Measurements from ENCODE around the gene SPEN. TPM values are rescaled to one million over a fixed set of nuclear protein-coding genes. Genes with fewer than 3 reads are reported as not detected.
"Not testable (repeated sequence)": the region's sequence is repeated elsewhere in the genome, so short reads cannot be mapped to it uniquely, and the experiment has no call there.

Gene SPEN
- total RNA-seq, 1 donor from 2014 or later = 28.7 TPM

- no peak for ATAC-seq
- DNase-seq (ENCODE audit: low spot score) = peak; percentile 58
Measured at GRCh38 chr1:15833069-15833679, 14.3 kb upstream of the SPEN start.

- ATAC-seq (no peak), DNase-seq (ENCODE audit: low spot score) (no peak)
Measured at GRCh38 chr1:15833842-15834405, 13.6 kb upstream of the SPEN start.

DNA sequence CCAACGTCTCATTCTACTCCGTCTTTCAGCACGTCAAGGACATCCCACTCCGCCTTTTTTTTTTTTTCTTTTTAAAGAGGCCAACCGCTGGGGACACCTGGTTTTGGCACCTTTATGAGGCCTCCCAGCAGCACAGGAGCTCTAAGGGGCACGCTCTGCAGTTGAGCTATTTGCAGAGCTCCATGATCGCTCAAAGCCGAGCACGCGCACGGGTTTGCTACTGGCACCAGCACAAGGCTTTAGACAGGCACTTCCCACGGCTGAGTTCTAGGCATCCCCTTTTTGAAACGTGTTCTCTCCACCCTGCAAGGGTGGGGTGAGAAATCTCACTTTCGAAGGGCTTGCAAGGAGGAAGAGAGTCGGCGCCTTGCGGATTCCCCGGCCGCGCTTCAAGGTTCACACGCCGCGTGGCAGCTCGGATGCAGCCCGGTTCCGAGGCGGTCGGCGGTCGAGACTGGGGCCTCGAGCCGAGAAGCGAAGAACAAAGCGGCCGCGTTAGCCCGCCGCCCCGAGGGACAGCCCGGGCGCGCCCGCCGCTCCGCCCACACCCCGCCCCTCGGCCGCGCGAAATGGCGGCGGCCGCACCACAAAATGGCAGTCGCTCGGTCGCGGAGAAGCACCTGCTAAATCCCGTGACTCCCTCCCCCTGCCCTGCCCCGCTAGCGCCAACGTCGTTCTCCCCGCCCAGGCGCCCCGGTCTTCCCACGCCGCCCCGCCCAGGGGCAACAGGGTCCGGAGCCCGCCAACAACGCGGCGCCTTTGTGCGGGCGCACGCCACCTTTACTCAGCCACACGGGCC is 12.9 kb upstream of the SPEN start:
- ATAC-seq (peak; percentile 67), DNase-seq (ENCODE audit: low spot score) (peak; percentile 95)

GRCh38 chr1:15835205-15835740 is 12.2 kb upstream of the SPEN start:
- DNase-seq (ENCODE audit: low spot score) (no peak), ATAC-seq (peak; percentile 5)

DNA sequence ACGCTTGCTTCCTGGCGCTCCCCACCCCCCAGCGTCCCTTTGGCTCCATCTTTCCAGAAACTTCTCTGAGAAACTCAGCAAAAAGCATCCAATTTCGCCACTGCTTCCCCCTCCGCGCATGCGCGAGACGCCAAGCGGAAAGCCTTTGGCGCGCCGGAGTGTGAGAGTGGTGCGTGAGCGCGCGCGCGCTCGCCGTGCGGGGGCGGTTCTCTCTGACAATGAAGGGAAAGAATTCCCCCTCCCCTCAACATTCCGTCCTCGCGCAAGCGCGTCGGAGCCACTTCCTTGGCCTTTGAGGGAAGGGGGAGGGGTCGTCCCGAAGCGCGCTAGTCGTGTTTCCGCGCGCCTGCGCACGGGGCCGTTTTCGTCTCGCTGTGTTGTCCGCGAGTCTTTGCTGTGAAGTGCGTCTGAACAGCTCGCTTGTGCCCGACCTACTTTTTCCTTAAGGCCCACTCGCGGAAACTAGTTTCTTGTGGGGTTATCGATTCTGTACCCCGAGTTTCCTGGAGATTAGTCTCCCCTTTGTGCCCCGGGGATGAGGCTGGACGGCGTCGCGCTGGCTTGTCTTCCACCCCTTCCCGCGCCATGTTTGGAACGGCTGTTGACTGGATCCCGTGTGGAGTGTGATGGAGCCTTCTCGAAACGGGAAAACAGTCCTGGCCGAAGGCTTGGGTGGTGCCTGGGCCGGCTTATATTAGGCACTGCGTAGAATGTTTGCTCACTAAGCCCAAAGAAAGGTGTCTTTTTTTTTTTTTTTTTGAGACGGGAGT is 11.6 kb upstream of the SPEN start:
- ATAC-seq = peak; percentile 69

GRCh38 chr1:15836511-15836771 is 11.1 kb upstream of the SPEN start:
- not testable (repeated sequence) for DNase-seq (ENCODE audit: low spot score)

More for the DNA sequence above, 11.6 kb upstream of the SPEN start:
- peak; percentile 100 for DNase-seq (ENCODE audit: low spot score)

DNA sequence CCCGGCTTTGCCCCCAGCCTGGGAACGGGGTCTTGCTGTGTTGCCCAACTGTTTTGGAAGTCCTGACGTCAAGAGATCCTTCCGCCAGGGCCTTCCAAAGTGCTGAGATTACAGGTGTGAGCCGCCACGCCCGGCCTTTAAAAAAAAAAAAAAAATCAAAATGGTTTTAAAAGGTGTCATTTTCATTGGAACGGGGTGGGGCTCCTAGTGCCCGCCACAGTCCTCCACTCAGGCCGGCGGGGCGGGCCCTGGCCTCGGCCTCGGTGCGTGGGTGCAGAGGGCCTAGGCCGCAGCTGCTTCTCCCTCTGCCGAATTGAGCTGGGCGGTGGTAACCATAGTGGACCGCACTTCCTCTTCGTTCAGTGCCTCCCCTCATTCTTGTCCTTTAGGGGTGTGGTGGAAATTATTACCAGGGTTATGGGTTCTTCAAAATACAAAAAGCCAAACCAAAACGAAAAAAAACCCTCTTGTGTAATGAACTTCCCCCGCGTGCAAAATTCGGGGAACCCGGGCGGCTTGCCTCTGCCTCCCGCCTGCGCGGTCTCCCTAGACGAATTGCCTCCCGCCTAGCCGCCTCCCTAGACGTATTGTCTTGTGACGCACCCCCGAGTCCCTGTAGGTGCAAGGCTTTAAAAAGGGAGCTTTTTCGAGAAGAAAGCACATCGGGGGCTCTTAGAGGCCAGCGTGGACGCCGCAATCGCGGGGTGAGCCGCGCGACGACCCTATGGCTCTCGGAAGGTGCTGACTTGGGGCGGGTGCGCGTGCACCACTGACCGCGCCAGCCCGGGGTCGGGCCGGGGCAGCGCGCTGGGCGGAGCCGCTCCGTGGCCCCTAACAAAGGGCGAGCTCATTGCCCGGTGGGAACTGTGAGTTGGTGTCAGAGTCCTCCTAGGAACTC is 10.5 kb upstream of the SPEN start:
- peak; percentile 37 for ATAC-seq
- DNase-seq (ENCODE audit: low spot score) = peak; percentile 83

More at GRCh38 chr1:15836511-15836771, 11.1 kb upstream of the SPEN start:
- ATAC-seq = not testable (repeated sequence)

- ATAC-seq (no peak), DNase-seq (ENCODE audit: low spot score) (no peak)
Measured at GRCh38 chr1:15837931-15838330, 9.6 kb upstream of the SPEN start.

DNA sequence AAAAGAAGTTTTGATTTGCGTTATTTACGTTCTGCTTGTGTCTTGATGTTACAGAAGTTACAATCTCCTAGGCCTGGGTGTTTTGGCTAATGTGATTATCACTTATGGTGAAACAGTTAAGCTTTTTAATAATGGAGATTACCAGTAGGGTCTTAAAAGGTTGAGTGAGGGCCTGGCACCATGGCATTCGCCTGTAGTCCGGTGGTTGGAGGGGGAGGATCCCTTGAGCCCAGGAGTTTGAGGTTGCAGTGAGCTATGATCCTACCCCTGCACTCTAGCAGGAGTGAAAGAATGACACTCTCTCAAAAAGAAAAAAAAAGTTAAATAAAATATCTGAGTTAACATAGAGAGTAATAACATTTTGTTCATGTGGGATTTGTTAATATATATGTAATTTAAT is 8.8 kb upstream of the SPEN start:
- ATAC-seq = no peak
- no peak for DNase-seq (ENCODE audit: low spot score)

DNA sequence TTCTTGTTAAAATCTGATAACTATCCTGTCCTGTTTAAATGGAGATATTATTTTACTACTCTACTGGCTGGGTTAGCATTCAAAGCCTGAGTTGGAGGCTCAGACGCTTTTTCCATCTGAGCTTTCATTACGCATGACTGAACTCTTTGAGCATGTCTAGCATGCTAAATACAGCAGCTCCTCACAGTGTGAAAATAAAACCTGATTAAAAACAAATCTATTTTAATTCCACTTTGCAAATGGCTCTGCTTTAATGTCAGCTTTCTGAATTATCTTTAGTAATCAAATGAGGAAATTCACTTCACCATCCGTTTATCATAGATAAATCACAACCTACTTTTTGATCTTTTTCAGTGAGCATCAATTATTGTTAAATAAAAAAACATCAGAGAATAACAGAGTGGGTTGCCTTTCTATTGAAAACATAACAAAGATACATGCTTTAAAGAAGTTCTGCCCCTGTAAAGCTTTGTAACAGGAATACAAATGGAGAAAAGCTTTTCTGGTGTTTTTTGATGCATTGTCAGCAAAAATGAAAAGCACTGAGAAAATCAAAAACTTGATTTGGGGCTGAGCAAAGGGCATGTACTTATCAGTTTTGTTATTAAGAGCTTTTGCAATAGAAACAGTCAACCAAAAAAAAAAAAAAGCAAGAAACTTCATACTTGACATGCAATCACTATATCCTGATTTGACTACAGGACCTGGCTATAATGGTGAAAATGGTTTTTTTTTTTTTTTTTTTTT is 3.5 kb upstream of the SPEN start:
- DNase-seq (ENCODE audit: low spot score) = peak; percentile 15
- ATAC-seq = no peak

- not testable (repeated sequence) for ATAC-seq
- DNase-seq (ENCODE audit: low spot score) = peak; percentile 41
Measured at GRCh38 chr1:15846056-15846455, 1.5 kb upstream of the SPEN start.

- ATAC-seq (no peak), DNase-seq (ENCODE audit: low spot score) (no peak)
Measured at GRCh38 chr1:15847893-15848142, 311 bp downstream of the SPEN start.

GRCh38 chr1:15848143-15848928 is 829 bp downstream of the SPEN start:
- peak; percentile 63 for DNase-seq (ENCODE audit: low spot score)
- peak; percentile 1 for ATAC-seq

DNA sequence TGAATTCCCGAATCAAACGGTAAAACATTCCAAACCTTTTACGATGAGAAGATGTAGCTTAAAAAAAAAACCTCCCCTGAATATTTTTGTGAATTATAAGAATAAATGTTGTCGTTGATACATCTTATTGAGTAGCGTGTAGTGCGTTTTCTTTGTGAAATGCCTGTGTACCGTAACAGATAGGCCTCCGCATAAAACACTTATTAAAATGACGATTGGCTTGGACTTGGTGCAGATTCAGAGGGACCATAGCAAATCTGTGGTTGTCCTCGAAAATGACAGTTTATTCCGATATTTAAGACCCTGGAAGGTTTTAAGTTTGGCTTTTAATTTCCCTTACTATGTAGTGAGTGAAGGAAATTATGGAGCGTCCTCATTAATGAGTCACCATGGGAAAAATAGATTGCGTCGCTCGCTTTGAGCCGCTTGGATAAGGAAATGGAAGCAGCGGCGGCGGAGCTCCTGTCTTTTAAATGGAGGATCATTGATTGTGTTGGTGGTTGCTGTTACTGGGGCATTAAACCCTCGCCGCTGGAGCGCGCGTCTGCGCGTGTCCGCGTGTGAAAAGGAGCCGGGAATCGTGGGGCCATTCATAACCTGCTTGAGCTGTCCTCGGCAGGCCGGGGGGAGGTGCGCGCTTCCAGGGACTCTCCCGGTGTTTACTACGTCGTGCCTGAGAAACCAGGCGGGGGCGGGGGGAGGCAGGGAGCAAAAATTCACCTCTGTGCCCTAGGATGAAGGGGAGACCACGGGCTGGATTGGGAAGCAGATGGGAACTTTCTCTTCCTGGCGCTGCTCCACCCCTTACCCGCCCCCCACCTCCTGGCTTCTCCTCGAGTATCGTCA is 1.6 kb downstream of the SPEN start:
- ATAC-seq = peak; percentile 54

DNA sequence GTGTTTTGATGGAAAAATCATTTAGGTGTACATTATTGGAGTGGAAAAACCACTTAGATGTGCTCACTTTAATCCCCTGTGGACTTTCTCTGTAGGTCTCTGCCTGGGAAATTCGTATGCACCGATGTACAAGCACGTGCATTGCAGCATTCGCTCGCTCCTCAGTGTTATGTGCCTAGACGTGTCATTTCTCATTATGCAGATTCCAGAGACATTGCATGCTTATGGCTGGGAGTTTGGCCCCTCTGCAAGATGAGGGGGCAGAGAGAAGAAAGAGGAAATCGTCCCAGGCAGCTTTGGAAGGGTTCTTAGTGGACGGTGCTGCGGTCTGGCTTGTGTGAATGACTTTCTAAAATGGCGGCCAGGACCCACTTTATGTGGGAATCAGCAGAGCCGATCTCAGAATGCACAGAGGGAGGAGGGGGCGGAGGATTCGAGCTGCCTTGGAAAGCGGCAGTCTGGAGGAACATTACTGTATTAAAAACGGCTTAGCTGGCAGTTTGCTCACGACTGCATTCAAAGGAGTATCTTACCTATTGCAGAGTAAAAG is 2.3 kb downstream of the SPEN start:
- DNase-seq (ENCODE audit: low spot score) (no peak), ATAC-seq (peak; percentile 2)

More for the DNA sequence above, 1.6 kb downstream of the SPEN start:
- peak; percentile 92 for DNase-seq (ENCODE audit: low spot score)

DNA sequence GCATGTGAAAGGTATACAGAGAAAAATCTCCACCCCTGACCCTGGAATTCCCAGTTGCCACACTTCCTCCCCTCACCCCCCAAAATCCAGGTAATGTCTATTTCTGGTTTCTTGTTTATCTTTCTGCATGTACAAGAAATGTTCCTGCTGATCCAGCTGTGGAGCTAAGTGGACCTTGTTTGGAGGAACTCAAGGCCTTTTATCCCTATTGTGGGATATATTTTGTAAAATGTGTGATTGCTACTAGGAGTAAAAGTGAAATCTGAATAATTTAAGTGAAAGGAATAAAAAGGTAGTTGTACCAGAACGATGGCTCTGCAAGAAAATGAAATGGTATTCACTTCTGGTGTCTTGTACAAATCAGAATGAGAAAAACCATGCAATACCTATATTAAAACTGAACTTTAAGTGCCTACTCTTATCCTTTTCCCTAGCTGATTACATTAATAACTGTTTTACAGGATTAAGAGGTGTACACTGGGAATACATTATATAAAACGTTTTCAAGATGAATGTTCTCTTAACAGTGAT is 3.0 kb downstream of the SPEN start:
- no peak for DNase-seq (ENCODE audit: low spot score)
- ATAC-seq = no peak

DNA sequence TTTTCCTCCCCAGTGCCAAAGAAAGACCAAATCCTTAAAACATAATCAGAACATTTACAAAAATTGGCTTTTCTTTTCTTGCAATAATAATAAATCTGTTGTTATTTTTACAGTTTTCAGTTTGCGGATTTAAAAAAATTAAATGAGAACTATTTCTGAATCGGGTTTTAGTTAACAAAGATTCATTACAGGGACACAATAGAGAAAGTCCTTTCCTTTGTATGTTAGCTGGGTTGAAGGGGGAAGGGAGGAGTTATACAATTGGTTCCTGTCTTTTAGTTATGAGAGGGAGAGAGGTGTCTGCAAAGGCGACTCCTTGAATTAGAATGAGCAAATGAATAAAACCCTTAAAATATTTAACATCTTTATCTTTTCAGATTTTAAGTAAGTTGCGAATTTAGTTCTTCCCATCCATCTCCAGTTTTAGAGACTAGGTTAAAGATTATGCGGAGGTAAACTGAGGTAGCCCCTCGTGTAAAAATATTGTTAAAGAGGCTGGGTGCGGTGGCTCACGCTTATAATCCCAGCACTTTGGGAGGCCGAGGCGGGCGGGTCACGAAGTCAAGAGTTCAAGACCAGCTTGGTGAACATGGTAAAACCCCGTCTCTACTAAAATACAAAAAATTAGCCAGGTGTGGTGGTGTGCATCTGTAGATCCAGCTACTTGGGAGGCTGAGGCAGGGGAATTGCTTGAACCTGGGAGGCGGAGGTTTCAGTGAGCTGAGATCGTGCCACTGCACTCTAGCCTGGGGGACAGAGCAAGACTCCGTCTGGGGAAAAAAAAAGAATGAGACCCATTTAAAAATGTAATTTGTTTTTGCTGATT is 3.9 kb downstream of the SPEN start:
- no peak for DNase-seq (ENCODE audit: low spot score)
- no peak for ATAC-seq
